NCI-H2107 treated with DMSO at 0.1 percent for 48 hours (cell line): ENCODE results near the gene TMEM158.
A peak's percentile ranks its signal among the peaks of the same experiment; 100 is the strongest.

Experiments used
- DNase-seq: peaks from one replicate; lab custom pipeline; 2025; ENCODE audit not compliant: unreplicated experiment; lab: John Stamatoyannopoulos, UW

Gene TMEM158

GRCh38 chr3:45205126-45205525 is 21.0 kb downstream of the TMEM158 start:
- no peak for DNase-seq

GRCh38 chr3:45204136-45204535 is 22.0 kb downstream of the TMEM158 start:
- no peak for DNase-seq

- no peak for DNase-seq
These were observed 26.0 kb downstream of the TMEM158 start for GRCh38 chr3:45199837-45200648.

- no peak for DNase-seq
These were observed 27.5 kb downstream of the TMEM158 start for GRCh38 chr3:45198264-45199260.

GRCh38 chr3:45194791-45195190 is 31.3 kb downstream of the TMEM158 start:
- no peak for DNase-seq

- no peak for DNase-seq
These were observed 34.1 kb downstream of the TMEM158 start for GRCh38 chr3:45191924-45192417.

- no peak for DNase-seq
These were observed 34.7 kb downstream of the TMEM158 start for GRCh38 chr3:45191424-45191823.

- no peak for DNase-seq
These were observed 37.1 kb downstream of the TMEM158 start for GRCh38 chr3:45188719-45189659.

- DNase-seq, result no peak
These were observed 38.4 kb downstream of the TMEM158 start for GRCh38 chr3:45187694-45188141.

- no peak for DNase-seq
These were observed 39.2 kb downstream of the TMEM158 start for GRCh38 chr3:45186871-45187270.

GRCh38 chr3:45185461-45185860 is 40.6 kb downstream of the TMEM158 start:
- no peak for DNase-seq

GRCh38 chr3:45185052-45185451 is 41.0 kb downstream of the TMEM158 start:
- no peak for DNase-seq

GRCh38 chr3:45183872-45184262 is 42.2 kb downstream of the TMEM158 start:
- DNase-seq, result no peak

- peak; percentile 36 for DNase-seq
These were observed 42.9 kb downstream of the TMEM158 start for GRCh38 chr3:45182915-45183871.

- DNase-seq, result no peak
These were observed 44.6 kb downstream of the TMEM158 start for GRCh38 chr3:45181496-45181895.

- no peak for DNase-seq
These were observed 45.2 kb downstream of the TMEM158 start for GRCh38 chr3:45180899-45181298.

GRCh38 chr3:45180051-45180450 is 46.0 kb downstream of the TMEM158 start:
- DNase-seq, result no peak

- no peak for DNase-seq
These were observed 46.9 kb downstream of the TMEM158 start for GRCh38 chr3:45179163-45179562.
